Measurements from ENCODE around the gene CNNM4.
A peak's percentile ranks its signal among the peaks of the same experiment; 100 is the strongest.

The CNNM4 gene

GRCh38 chr2:96760036-96760985 lies at the start of gene CNNM4:
Gene CNNM4 (plus strand): TSS chr2:96760902. CDS start chr2:96761000, 98 bp downstream.
- no peaks in the 10 kb centered on the region for H3K36me3 ChIP-seq (ENCODE audit: control insufficient read depth, insufficient read depth, low read length)
- H3K27ac ChIP-seq (ENCODE audit: low read depth, low read length): peak within 1 kb of the TSS; percentile 65
- H3K4me3 ChIP-seq (ENCODE audit: low read length): peak within 1 kb of the TSS; percentile 98
- H3K4me1 ChIP-seq (ENCODE audit: control insufficient read depth, insufficient read depth, low read length): peaks cover 13% of the 10 kb centered on the region
- no peaks in the 10 kb centered on the region for H3K27me3 ChIP-seq (ENCODE audit: control insufficient read depth, insufficient read depth, low read length)
- H3K9ac ChIP-seq (ENCODE audit: low read length): peak within 1 kb of the TSS; percentile 90

DNA sequence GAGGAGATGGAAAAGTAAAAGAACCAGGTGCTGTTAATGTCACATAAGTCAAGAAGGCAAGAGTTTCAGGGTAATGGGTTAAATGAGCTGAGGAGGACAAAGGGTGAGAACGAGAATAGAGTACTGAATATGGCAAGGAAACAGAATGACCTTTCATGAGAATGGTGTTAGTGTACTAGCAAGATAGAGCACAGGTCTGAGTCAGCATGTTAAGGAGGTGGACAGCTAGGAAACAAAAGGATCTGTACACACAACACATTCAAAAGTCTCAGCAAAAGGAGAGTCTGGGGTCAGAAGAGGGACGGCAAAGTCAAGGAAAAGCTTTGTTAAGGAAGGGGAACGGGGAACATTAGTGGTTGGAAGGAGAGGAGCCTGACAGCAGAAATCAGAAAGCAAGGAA lies 49.7 kb upstream of the CNNM4 start:
- Histone ChIP-seq H3K4me3 (ENCODE audit: low read length) (no peak overlapping the region), H3K27ac (ENCODE audit: low read depth, low read length) (no peak overlapping the region), H3K27me3 (ENCODE audit: control insufficient read depth, insufficient read depth, low read length) (no peaks in the 10 kb centered on the region), H3K4me1 (ENCODE audit: control insufficient read depth, insufficient read depth, low read length) (no peaks in the 10 kb centered on the region), H3K9ac (ENCODE audit: low read length) (no peak overlapping the region), H3K36me3 (ENCODE audit: control insufficient read depth, insufficient read depth, low read length) (peaks cover 40% of the 10 kb centered on the region)

- no peak overlapping the region for H3K27ac ChIP-seq (ENCODE audit: low read depth, low read length)
- no peak overlapping the region for H3K4me3 ChIP-seq (ENCODE audit: low read length)
- H3K4me1 ChIP-seq (ENCODE audit: control insufficient read depth, insufficient read depth, low read length): no peaks in the 10 kb centered on the region
- no peaks in the 10 kb centered on the region for H3K27me3 ChIP-seq (ENCODE audit: control insufficient read depth, insufficient read depth, low read length)
- no peak overlapping the region for H3K9ac ChIP-seq (ENCODE audit: low read length)
- peaks cover 21% of the 10 kb centered on the region for H3K36me3 ChIP-seq (ENCODE audit: control insufficient read depth, insufficient read depth, low read length)
Observed at GRCh38 chr2:96715658-96716057, 45.0 kb upstream of the CNNM4 start.

DNA sequence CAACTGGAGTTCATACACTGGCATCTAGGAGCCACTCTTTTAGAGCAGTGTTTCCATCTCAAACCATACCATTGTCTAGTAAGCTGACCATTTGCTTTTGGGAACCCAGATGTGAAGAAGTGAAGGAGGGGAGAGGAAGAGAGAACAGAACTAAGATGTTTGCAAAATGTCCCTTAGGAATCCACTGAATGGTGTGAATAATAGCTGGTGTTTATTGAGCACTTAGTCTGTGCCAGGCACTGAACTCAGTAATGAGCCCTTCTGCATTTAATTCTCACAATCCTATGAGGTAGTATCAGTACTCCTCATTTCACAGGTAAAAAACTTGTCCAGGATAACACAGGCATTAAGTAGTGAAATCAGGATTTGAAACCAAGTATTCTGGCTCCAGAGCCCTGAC lies 44.3 kb upstream of the CNNM4 start:
- Histone ChIP-seq H3K9ac (ENCODE audit: low read length) (no peak overlapping the region), H3K36me3 (ENCODE audit: control insufficient read depth, insufficient read depth, low read length) (peaks cover 14% of the 10 kb centered on the region), H3K27ac (ENCODE audit: low read depth, low read length) (no peak overlapping the region), H3K4me3 (ENCODE audit: low read length) (no peak overlapping the region), H3K27me3 (ENCODE audit: control insufficient read depth, insufficient read depth, low read length) (no peaks in the 10 kb centered on the region), H3K4me1 (ENCODE audit: control insufficient read depth, insufficient read depth, low read length) (no peaks in the 10 kb centered on the region)

GRCh38 chr2:96726131-96726530 lies 34.6 kb upstream of the CNNM4 start:
- peaks cover 5% of the 10 kb centered on the region for H3K36me3 ChIP-seq (ENCODE audit: control insufficient read depth, insufficient read depth, low read length)

GRCh38 chr2:96727431-96727830 lies 33.3 kb upstream of the CNNM4 start:
- Histone ChIP-seq H3K27me3 (ENCODE audit: control insufficient read depth, insufficient read depth, low read length) (no peaks in the 10 kb centered on the region), H3K9ac (ENCODE audit: low read length) (no peak overlapping the region), H3K4me3 (ENCODE audit: low read length) (no peak overlapping the region), H3K4me1 (ENCODE audit: control insufficient read depth, insufficient read depth, low read length) (no peaks in the 10 kb centered on the region), H3K27ac (ENCODE audit: low read depth, low read length) (no peak overlapping the region), H3K36me3 (ENCODE audit: control insufficient read depth, insufficient read depth, low read length) (peaks cover 5% of the 10 kb centered on the region)

More at GRCh38 chr2:96726131-96726530, 34.6 kb upstream of the CNNM4 start:
- Histone ChIP-seq H3K27me3 (ENCODE audit: control insufficient read depth, insufficient read depth, low read length) (no peaks in the 10 kb centered on the region), H3K4me3 (ENCODE audit: low read length) (no peak overlapping the region), H3K4me1 (ENCODE audit: control insufficient read depth, insufficient read depth, low read length) (no peaks in the 10 kb centered on the region), H3K27ac (ENCODE audit: low read depth, low read length) (no peak overlapping the region), H3K9ac (ENCODE audit: low read length) (no peak overlapping the region)

DNA sequence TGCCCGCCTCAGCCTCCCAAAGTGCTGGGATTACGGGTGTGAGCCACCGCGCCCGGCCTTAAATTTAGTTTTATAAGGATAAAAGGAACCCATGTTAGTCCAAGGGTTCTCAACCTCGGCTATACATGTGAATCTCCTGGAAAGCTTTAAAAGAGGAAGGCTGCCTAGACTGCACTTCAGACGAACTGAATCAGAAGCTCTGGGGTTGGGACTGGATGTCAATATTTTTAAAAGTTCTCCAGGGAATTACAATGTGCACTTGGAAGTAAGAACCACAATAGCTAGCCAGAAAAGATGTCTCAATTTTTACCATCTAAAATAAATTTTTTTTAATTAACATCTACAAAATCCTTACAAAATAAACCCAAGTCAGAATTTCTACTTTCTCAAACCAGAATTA lies 31.0 kb upstream of the CNNM4 start:
- no peak overlapping the region for H3K9ac ChIP-seq (ENCODE audit: low read length)
- no peaks in the 10 kb centered on the region for H3K27me3 ChIP-seq (ENCODE audit: control insufficient read depth, insufficient read depth, low read length)
- no peaks in the 10 kb centered on the region for H3K4me1 ChIP-seq (ENCODE audit: control insufficient read depth, insufficient read depth, low read length)
- no peak overlapping the region for H3K4me3 ChIP-seq (ENCODE audit: low read length)
- H3K27ac ChIP-seq (ENCODE audit: low read depth, low read length): no peak overlapping the region
- H3K36me3 ChIP-seq (ENCODE audit: control insufficient read depth, insufficient read depth, low read length): peaks cover 16% of the 10 kb centered on the region

GRCh38 chr2:96730212-96730611 lies 30.5 kb upstream of the CNNM4 start:
- no peak overlapping the region for H3K27ac ChIP-seq (ENCODE audit: low read depth, low read length)

GRCh38 chr2:96733931-96734330 lies 26.8 kb upstream of the CNNM4 start:
- Histone ChIP-seq H3K27ac (ENCODE audit: low read depth, low read length) (no peak overlapping the region), H3K9ac (ENCODE audit: low read length) (no peak overlapping the region)

More at GRCh38 chr2:96730212-96730611, 30.5 kb upstream of the CNNM4 start:
- Histone ChIP-seq H3K27me3 (ENCODE audit: control insufficient read depth, insufficient read depth, low read length) (no peaks in the 10 kb centered on the region), H3K4me3 (ENCODE audit: low read length) (no peak overlapping the region), H3K4me1 (ENCODE audit: control insufficient read depth, insufficient read depth, low read length) (no peaks in the 10 kb centered on the region), H3K9ac (ENCODE audit: low read length) (no peak overlapping the region), H3K36me3 (ENCODE audit: control insufficient read depth, insufficient read depth, low read length) (peaks cover 16% of the 10 kb centered on the region)

GRCh38 chr2:96734880-96735583 lies 25.7 kb upstream of the CNNM4 start:
- no peak overlapping the region for H3K4me3 ChIP-seq (ENCODE audit: low read length)
- no peak overlapping the region for H3K9ac ChIP-seq (ENCODE audit: low read length)
- H3K27ac ChIP-seq (ENCODE audit: low read depth, low read length): no peak overlapping the region
- no peaks in the 10 kb centered on the region for H3K27me3 ChIP-seq (ENCODE audit: control insufficient read depth, insufficient read depth, low read length)
- H3K4me1 ChIP-seq (ENCODE audit: control insufficient read depth, insufficient read depth, low read length): peaks cover 9% of the 10 kb centered on the region
- H3K36me3 ChIP-seq (ENCODE audit: control insufficient read depth, insufficient read depth, low read length): peaks cover 18% of the 10 kb centered on the region

More at GRCh38 chr2:96733931-96734330, 26.8 kb upstream of the CNNM4 start:
- no peak overlapping the region for H3K4me3 ChIP-seq (ENCODE audit: low read length)
- peaks cover 18% of the 10 kb centered on the region for H3K36me3 ChIP-seq (ENCODE audit: control insufficient read depth, insufficient read depth, low read length)
- peaks cover 6% of the 10 kb centered on the region for H3K4me1 ChIP-seq (ENCODE audit: control insufficient read depth, insufficient read depth, low read length)
- H3K27me3 ChIP-seq (ENCODE audit: control insufficient read depth, insufficient read depth, low read length): no peaks in the 10 kb centered on the region

- no peaks in the 10 kb centered on the region for H3K27me3 ChIP-seq (ENCODE audit: control insufficient read depth, insufficient read depth, low read length)
- peaks cover 9% of the 10 kb centered on the region for H3K4me1 ChIP-seq (ENCODE audit: control insufficient read depth, insufficient read depth, low read length)
- peaks cover 13% of the 10 kb centered on the region for H3K36me3 ChIP-seq (ENCODE audit: control insufficient read depth, insufficient read depth, low read length)
- H3K4me3 ChIP-seq (ENCODE audit: low read length): no peak overlapping the region
- no peak overlapping the region for H3K9ac ChIP-seq (ENCODE audit: low read length)
- H3K27ac ChIP-seq (ENCODE audit: low read depth, low read length): no peak overlapping the region
Observed at GRCh38 chr2:96737251-96737650, 23.5 kb upstream of the CNNM4 start.

DNA sequence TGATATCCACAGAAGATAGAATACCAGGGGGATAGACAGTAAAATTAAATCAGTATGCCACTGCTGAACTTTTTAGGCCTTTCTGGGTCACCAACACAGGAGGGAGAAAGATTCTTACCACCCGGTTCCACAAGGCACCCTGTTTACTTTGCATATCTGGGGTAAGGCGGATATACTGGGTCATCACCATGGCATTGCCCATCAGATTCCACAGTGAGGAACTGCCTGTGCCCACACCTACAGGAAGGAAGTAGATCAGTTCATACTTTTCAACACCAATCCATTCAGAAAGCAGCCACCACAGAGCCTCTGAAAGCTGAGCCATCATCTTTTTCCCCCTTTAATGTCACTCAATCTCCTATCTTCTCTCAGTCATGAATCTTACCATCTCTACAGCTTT lies 22.9 kb upstream of the CNNM4 start:
- Histone ChIP-seq H3K36me3 (ENCODE audit: control insufficient read depth, insufficient read depth, low read length) (peaks cover 13% of the 10 kb centered on the region), H3K27me3 (ENCODE audit: control insufficient read depth, insufficient read depth, low read length) (no peaks in the 10 kb centered on the region), H3K9ac (ENCODE audit: low read length) (no peak overlapping the region), H3K4me1 (ENCODE audit: control insufficient read depth, insufficient read depth, low read length) (peaks cover 9% of the 10 kb centered on the region), H3K4me3 (ENCODE audit: low read length) (no peak overlapping the region), H3K27ac (ENCODE audit: low read depth, low read length) (no peak overlapping the region)

All from rectal smooth muscle tissue (tissue), 1 donor.